Stimulated activated CD8-positive, alpha-beta memory T cell treated with anti-CD3 and anti-CD28 coated beads, Interleukin-4, amount 100 ng/mL, for 1 hour (primary cell): ENCODE data around the gene TBX21.

Experiments used
- DNase-seq, 2 donors: peaks; one replicate each; pipeline ENCODE4 v3.0.0-alpha.2; 2020; ENCODE audit warnings: low read depth in 2 of 2, low spot score in 1 of 2

TBX21 gene, protein sequence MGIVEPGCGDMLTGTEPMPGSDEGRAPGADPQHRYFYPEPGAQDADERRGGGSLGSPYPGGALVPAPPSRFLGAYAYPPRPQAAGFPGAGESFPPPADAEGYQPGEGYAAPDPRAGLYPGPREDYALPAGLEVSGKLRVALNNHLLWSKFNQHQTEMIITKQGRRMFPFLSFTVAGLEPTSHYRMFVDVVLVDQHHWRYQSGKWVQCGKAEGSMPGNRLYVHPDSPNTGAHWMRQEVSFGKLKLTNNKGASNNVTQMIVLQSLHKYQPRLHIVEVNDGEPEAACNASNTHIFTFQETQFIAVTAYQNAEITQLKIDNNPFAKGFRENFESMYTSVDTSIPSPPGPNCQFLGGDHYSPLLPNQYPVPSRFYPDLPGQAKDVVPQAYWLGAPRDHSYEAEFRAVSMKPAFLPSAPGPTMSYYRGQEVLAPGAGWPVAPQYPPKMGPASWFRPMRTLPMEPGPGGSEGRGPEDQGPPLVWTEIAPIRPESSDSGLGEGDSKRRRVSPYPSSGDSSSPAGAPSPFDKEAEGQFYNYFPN

DNA sequence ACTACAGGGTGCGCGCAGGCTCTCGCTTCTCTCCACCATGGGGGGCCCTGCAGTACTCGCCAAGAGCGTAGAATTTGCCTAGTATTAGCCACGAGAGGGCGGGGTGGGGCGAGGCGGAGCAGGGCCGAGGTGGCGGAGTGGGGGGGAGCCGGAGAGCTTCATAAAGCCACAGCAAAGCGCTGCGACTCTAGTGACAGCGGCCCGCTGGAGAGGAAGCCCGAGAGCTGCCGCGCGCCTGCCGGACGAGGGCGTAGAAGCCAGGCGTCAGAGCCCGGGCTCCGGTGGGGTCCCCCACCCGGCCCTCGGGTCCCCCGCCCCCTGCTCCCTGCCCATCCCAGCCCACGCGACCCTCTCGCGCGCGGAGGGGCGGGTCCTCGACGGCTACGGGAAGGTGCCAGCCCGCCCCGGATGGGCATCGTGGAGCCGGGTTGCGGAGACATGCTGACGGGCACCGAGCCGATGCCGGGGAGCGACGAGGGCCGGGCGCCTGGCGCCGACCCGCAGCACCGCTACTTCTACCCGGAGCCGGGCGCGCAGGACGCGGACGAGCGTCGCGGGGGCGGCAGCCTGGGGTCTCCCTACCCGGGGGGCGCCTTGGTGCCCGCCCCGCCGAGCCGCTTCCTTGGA is at the start of gene TBX21:
Gene TBX21, plus strand, starts transcription at position 190 of the 627 bp plus-strand sequence. Its CDS starts 219 bp downstream, at position 409.
- DNase-seq, result peak; percentile 82 to 85

DNA sequence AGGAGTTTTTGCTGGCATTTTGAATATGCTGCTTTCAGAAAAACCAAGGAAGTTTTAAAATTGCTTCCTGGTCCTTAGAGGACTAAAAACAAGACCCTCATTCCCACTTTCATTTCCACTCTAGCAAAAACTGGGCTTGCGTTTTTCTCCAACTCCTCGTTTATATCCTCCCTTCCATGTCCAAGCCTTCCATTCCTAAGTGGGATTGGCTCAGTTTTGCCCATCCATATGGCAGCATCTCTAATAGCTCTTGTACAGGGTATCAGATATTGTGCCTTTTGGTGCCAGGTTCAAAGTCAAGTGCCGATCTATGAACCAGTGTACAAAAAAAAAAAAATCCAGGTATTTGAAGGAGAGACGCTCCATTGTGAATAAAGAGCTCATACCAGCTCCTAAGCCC is 49.0 kb upstream of the TBX21 start:
- DNase-seq, result no peak

DNA sequence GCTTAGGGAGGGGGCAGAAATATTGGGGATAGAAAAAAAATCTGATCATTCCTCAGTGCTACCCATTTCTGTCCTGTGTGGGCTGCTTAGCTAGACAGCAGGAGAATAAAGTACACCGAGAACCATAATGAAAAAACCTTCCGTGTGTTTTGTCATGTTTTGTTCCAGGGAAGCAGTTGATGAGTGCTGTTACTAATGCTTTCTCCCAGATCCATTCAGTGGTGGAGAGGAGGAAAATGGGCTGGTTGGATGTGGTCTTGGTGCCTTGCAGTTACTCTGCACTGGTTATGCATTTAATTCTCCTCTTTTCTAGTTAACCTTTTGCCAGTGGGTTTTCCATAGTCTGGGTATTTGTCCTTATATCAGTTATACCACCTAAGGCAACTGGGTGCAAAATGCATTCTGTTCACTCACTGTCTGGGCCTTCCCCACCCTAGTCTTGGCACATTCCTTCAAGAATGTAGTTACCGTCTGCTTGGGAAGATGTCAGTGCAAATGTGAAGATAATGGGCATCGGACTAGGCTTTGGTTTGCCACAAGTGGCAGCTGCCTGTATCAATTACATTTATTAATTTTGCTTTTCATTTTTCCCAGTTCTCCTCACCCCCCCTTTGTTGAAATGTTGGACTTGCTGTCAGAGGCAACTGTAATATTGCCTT is 48.4 kb upstream of the TBX21 start:
- DNase-seq, result no peak

DNA sequence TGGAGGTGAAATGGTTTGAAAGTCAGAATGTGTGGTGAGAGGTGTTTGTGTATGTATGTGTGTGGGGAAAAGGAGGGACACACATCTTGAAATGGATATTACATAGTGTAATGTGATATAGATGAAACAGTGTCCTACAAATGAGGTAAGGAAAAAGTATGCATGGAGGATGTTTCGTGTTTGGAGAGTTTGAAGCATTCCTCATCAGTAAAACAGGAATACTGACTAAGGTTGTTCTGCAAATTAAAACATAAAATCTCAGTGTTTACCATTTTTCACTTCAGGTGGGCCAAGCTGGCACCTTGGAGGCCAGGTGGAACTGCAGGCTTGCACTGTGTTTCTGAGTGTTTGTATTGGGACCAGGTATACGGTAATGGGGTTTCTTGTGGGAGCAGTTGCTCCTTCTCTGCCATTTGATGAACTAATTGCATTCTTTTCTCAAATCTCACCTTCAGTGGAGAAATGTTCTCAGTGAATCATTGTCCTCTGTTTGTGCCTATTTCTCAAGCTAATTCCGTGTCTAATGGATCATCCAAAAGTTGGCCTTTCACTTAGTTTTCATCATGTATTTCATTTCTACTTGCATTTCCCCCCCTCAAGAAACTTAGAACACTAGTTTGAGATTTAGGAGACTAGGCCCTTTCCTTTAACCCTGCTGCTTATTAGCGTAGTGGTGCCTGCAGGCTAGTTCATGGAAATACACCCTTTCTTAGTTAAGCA is 47.3 kb upstream of the TBX21 start:
- DNase-seq, result no peak

DNA sequence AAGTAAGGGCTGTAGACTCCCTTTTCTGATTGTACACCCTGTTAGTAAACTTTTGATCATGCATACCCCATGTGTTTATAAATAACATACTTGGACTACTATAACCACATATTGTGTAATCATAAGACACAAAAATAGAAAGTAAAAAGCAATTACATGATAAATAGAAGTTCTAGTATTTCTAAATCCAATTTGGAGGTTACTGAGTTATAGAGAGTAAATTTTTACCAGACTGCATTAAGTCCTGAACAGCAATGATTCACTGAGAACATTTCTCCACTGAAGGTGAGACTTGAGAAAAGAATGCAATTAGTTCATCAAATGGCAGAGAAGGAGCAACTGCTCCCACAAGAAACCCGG is 46.8 kb upstream of the TBX21 start:
- DNase-seq, result no peak

DNA sequence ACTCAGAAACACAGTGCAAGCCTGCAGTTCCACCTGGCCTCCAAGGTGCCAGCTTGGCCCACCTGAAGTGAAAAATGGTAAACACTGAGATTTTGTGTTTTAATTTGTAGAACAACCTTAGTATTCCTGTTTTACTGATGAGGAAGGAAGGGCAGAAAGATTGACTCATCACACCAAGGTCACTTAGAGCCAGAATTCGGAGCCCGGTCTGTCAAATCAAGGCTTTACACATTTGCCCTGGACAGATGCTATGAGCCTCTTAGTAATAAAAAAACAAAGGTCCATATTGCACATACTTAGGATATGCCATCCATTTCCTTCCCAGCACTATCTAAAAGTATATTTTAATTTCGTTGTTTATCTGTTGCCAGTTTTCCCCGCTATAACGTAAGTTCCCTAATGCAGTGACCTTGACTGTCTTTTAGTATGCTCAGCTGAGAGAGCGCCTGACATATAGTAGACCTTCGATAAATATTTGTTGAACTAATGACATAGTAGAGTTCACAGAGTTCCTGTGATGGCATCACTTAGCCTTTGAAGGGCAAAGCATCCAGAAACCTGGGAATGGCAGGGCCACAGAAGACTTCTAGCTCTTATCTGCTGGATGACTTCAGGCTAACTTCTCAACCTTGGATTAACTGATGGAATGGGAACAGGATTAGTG is 46.2 kb upstream of the TBX21 start:
- no peak for DNase-seq

DNA sequence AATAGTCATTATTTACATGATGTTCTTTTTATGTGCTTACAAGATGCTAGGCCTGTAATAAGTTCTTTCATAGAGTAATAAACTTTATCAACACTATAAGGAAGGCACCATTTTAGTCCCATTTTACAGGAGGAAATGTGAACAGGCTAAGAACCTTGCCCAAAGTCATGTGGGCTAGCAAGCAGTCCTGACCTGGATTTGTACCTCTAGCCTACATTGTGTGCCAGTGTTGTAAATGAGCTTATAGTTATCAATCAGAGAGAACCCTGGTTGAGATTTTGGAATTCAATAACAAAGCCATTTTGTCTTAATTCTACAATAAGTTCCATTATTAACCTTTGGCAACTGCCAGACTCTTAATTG is 45.7 kb upstream of the TBX21 start:
- no peak for DNase-seq

DNA sequence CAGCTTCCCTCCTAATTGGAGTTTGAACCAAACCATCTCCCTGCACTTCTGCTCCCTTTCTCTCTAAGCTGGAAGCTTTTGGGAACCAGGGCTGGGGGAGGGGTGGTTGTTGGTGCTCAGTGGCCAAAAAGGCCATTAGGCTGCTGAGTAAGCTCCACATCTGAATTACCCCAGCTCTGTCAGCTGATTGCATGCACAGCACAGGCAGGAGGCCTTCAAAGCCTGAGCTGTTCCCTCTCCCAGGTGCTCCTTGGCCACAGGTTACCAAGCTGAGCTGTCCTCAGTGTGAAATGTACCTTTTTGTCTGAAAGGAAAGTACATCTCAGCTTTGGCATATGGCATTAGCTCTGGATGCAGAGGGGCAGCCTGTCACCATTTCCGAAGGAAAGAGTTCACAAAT is 45.3 kb upstream of the TBX21 start:
- DNase-seq, result no peak

DNA sequence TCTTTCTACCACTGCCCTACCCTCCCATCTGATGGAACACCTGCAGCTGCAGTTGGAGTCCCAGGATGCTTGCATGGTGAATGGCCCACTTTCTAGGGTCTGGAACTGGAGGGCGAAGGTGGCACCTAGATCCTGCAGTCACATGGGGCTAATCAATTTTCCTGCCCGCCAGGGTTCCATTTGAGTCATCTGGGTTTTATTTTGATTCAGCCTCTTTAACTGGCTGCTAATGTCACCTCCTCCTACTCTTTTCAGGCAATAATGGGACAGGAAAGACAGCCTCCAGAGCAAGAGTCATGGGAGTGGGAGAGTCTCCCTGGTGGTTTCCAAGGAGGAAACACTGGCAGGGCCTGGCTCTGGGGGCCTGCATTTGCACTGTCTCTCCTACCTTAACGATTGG is 42.9 kb upstream of the TBX21 start:
- DNase-seq, result no peak

DNA sequence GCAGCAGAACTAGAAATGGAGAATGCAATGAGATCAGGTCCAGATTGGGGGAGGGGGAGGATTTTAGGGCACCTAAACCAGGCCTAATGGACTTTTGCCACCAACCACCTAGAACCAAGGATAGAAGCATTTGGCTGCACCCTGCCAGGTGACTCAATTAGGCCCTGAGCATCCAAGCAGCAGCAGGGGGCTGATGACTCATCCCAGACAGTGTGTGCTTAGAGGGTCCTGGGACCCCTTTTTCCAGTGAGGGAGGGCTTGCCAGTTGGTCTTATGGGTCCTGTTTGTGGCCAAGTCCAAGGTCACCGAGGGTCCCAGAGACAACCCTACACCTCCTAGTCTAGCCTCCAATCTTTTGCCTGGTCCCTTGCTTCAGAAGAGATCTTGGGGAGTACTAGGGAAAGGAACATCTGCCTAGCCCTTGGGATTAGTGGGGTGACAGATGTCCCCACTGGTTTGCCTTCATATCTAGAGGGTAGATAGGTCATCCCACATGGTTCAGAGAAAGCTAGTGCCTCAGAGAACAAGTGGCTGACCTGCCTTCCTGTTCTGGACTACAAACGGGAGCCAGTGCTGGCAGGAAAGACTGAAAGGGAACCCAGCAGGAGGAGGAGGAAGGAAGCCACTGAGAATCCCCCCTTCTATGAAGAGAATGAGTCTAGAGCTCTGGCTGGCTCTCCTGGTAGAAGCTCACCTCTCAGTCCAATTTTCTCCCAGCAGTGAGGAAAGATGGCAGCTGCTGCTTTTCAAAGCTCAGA is 40.7 kb upstream of the TBX21 start:
- DNase-seq, result no peak

DNA sequence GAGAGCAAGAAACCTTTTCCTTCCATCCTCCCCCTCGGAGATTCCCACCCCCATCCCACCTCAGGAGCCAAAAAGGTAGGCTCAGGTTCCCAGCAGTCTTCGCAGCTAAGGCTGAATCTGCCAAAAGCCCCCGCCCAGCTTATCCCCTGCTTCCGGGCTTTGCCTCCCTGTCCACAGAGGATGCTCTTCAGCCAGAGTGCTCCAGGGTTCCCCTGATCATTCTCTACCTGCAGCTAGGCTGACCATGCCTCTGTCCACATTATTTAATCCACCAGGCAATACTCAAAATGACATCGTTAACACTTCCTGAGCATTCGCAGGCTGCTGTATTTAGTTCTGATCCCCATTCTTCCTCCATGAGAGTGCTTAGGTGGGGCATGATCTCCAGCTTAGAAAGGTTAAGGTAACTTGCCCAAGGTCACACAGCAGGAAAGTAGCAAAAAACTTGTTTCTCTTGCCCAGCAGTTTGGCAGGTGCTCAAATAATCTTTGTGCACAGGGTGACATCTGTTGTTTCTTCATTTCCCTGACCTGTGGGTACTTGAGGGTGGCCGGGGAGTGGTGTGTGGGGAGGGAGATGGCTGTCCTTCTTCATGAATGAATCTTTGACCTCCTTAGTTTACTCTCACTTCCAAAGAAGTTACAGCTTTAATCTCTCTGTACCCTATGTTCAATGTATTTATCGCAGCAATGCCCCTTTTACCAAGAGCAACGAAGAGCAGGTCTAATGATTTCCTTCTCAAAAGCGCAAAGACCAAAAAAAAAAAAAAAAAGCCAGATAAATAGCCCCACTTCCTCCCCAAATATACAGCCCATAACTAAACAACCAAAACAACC is 39.9 kb upstream of the TBX21 start:
- no peak for DNase-seq

DNA sequence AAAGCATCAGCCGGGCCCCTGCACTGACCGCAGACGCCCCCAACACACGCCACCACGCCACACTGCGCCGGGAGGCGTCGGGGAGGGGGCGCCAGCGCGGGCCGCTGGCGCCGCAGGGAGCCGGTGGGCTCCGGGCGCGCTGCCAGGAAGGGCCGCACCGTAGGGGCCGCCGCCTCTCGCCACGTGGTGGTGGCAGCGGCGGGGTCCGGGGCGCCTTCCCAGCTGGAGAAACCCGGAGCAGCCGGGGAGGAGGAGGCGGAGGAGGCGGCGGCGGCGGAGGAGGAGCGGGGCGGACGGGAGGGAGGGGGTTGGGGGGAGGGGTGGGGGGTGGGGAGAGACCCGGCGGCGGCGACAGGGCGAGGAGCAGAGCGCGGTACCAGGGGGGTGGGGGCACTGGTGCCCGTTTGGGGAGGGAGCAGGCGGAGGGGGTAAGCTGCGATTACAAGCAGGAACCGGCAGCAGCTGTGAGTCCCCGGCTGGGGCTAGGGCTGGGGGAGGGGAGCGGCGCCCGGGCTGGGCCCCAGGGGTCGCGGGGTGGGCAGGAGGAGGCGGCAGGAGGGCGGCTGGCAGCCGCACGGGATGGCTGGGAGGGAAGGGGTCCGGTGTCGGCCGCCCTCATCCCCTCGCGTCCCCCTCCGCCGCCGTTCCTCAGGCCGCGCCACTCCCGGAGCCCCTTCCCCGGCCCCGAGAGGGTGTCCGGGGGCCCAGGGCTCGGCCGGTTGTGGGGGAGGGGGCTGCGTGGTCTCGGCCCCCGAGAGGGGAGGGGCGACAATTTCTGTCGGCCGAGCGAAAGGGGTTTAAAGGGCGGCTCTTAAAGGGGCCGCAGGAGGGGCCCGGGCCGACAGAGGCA is 39.1 kb upstream of the TBX21 start, which contains the start of gene TBKBP1:
Gene TBKBP1, plus strand, starts transcription at position 431 of the 850 bp plus-strand sequence. CDS start 1,952 bp downstream, outside the sequence.
- DNase-seq, result no peak

DNA sequence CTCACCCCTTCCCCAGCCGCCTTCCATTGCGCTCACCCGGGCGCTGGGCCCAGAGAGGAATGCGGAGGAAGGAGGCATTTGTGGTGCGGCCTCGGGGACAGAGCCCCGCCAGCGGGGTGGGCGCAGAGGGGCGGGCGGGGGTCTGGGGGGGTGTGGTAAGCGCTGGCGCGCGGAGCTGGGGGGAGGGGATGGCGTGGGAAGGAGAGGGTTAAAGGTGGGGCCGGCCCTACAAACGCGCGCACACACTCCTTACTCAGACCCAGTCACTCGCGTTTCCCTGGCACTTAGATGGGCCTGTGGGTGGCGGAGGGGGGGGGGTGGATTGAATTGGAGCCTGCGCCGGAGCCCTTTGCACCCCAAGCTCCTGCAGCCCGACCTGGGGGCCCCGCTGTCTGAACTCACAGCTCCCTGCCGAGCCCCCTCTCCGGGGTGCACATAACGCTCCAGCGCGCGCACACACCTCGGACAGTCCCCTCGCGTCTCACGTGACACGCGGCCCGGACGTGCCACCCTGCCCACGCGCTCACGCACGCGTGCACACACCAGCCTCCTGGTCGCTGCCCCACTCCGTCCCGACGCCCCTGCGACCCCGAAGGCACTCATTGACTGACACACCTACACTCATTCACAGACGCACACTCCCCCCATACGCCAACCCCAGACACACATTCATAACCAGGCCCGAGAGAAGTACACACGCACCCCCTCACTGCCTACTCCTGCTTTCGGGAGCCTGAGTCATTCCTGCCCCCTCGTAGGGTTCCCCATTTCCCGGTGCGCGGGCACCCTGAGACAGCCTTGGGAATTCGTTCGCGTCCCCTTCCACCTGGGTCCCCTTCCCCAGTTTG is 38.2 kb upstream of the TBX21 start:
- DNase-seq, result no peak

DNA sequence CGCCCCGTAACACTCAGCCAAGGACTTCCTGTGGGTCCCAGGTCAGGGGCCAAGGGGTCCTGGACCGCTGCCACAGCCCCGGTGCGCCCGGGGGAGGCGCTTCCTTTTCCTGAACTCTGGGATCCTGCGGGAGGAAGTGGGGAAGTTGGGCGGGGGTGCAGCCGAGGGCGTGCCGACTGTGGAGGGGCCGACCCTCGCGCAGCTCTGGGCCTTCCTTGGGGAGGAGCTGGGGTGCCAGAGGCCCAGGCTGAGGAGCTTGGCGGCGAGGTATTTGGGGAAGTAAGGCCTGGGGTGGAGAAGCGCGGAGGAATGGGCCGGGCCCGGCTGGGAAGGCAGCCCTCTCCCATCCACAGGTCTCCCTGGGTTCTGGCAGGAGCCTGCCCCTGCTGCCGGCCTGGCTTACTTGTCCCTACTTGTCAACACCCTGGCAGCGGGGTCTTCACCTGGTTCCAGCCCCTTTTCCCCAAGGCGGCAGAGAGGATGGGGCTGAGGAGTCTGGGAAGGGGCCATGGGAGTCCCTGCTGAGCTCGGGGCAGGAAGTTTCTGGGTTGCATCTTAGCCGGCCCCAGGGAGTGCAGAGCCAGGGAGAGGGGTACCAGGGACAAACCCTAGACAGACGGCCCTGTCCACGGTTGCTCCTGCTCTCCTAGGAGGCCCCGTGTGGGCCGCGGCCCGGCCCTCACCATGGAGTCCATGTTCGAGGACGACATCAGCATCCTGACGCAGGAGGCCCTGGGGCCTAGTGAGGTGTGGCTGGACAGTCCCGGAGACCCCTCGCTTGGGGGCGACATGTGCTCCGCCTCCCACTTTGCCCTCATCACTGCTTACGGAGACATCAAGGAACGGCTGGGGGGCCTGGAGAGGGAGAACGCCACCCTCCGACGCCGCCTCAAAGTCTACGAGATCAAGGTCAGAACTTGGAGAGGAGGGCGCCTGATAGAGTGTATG is 37.3 kb upstream of the TBX21 start:
- DNase-seq, result no peak

DNA sequence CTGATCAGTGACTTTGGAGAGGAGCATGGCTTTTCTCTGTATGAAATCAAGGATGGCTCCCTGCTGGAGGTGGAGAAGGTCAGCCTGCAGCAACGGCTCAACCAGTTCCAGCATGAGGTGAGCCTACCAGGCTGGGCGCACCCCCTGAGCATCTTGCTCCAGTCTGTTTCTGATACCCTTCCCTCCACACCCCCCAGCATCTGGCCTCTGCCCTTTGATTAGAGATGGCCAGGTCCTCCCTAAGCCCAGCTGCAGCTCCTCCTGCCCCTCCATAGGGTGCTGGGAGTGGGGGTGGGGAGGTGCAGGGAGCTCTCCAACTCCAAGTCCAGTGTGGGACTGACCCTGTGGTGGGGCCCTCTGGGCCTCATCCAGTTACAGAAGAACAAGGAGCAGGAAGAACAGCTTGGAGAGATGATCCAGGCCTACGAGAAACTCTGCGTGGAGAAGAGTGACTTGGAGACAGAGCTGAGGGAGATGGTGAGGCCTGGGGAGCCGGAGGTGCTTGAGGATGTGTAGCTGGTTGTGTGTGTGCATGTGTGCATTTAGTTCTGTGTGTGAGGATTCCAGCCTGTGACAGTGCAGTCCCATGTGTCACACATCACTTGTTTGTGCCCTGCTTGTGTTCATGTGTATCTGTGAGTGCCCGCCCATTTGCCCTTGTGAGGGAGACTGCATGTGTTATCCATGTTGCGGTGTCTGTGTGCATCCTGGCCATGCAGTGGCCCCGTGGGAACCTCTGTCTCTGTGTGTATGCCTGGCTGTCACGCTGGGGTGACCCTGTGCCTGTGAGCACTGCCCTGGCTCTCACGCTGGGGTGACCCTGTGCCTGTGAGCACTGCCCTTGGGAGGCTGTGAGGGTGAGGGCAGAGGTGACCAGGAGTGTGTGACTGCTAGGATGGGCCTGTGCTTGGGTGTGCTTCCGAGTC is 36.1 kb upstream of the TBX21 start:
- DNase-seq, result no peak
